Neural cell (in vitro differentiated cells): ENCODE results near the gene TCN1. TPM values are rescaled to one million over a fixed set of nuclear protein-coding genes. Genes with fewer than 3 reads are reported as not detected.

Experiments
- H2AFZ ChIP-seq: fragments of 200-600, 300-800 bp; sonication (generic), shearing (Covaris generic); 2 replicates; pipeline ENCODE4 v1.6.0; 2014; ENCODE audit warnings: low read depth, mild to moderate bottlenecking, antibody characterized with exemption, low read length, moderate library complexity
- H3F3A ChIP-seq: fragments of 200-600 bp; shearing (Covaris generic); 2 replicates; pipeline ENCODE4 v1.6.1; 2016; ENCODE audit warnings: mild to moderate bottlenecking, moderate library complexity, mixed read lengths, antibody characterized with exemption, low read length; ENCODE audit not compliant: insufficient read depth, poor library complexity, severe bottlenecking
- H3K27ac ChIP-seq: fragments of 200-600, 300-800 bp; sonication (generic), shearing (Covaris generic); 2 replicates; pipeline ENCODE4 v1.5.1; 2014; ENCODE audit warnings: mild to moderate bottlenecking, low read length, moderate library complexity
- H3K27me3 ChIP-seq: fragments of 300-800, 200-600 bp; sonication (generic), shearing (Covaris generic); 2 replicates; pipeline ENCODE4 v1.6.0; 2014; ENCODE audit warnings: mild to moderate bottlenecking, low read depth, low read length, moderate library complexity; ENCODE audit not compliant: insufficient read depth
- H3K36me3 ChIP-seq: fragments of 300-800, 200-600 bp; sonication (generic), shearing (Covaris generic); 2 replicates; pipeline ENCODE4 v1.5.1; 2014; ENCODE audit warnings: mild to moderate bottlenecking, antibody characterized with exemption, low read length, moderate library complexity; ENCODE audit not compliant: insufficient read depth
- H3K4me2 ChIP-seq: fragments of 300-800, 200-600 bp; sonication (generic), shearing (Covaris generic); 2 replicates; pipeline ENCODE4 v1.6.0; 2014; ENCODE audit warnings: mild to moderate bottlenecking, low read length
- H3K4me3 ChIP-seq: fragments of 300-800, 200-600 bp; sonication (generic), shearing (Covaris generic); 2 replicates; pipeline ENCODE4 v1.5.1; 2014; ENCODE audit warnings: mild to moderate bottlenecking, low read length, moderate library complexity
- H3K79me2 ChIP-seq: fragments of 200-600 bp; shearing (Covaris generic); replicated peaks from 2 replicates; pipeline ENCODE4 v1.6.0; 2014; ENCODE audit warnings: mild to moderate bottlenecking, low read length, moderate library complexity; ENCODE audit not compliant: insufficient read depth
- H3K9ac ChIP-seq: fragments of 300-800, 200-600 bp; sonication (generic), shearing (Covaris generic); 2 replicates; pipeline ENCODE4 v1.6.1; 2016; ENCODE audit warnings: mild to moderate bottlenecking, low read length, mixed read lengths
- H3K9me2 ChIP-seq: fragments of 200-600 bp; shearing (Covaris generic); 2 replicates; pipeline ENCODE4 v1.6.1; 2016; ENCODE audit warnings: mild to moderate bottlenecking, low read length, mixed read lengths; ENCODE audit not compliant: insufficient read depth
- H3K9me3 ChIP-seq: fragments of 200-600, 300-800 bp; sonication (generic), shearing (Covaris generic); 2 replicates; pipeline ENCODE4 v1.6.1; 2016; ENCODE audit warnings: mild to moderate bottlenecking, mixed run types, low read length, moderate library complexity, mixed read lengths
- H4K20me1 ChIP-seq: fragments of 200-600 bp; shearing (Covaris generic); 2 replicates; pipeline ENCODE4 v1.6.1; 2016; ENCODE audit warnings: mild to moderate bottlenecking, mixed run types; ENCODE audit not compliant: insufficient read depth
- EP300 ChIP-seq: fragments of 450-650 bp; conservative IDR thresholded peaks from 2 replicates; pipeline ENCODE4 v1.6.1; 2014; ENCODE audit warnings: antibody characterized with exemption, mild to moderate bottlenecking, moderate library complexity; ENCODE audit not compliant: poor library complexity, severe bottlenecking
- EZH2 ChIP-seq: fragments of 200-600, 300-800 bp; shearing (Covaris generic), sonication (generic); IDR thresholded peaks from 2 replicates; pipeline ENCODE4 v1.6.1; 2014; ENCODE audit warnings: antibody characterized with exemption, low read length, borderline replicate concordance, mild to moderate bottlenecking; ENCODE audit not compliant: insufficient read depth, poor library complexity, severe bottlenecking
- MXI1 ChIP-seq: fragments of 450-650 bp; conservative IDR thresholded peaks from 2 replicates; pipeline ENCODE4 v1.6.1; 2014; ENCODE audit warnings: antibody characterized with exemption, mild to moderate bottlenecking; ENCODE audit not compliant: poor library complexity, severe bottlenecking
- POLR2AphosphoS5 ChIP-seq: IDR thresholded peaks from 2 replicates; pipeline ENCODE4 v1.6.1; 2012
- RAD21 ChIP-seq: fragments of 450-650 bp; conservative IDR thresholded peaks from 2 replicates; pipeline ENCODE4 v1.6.1; 2014; ENCODE audit warnings: antibody characterized with exemption, mild to moderate bottlenecking, moderate library complexity
- SMC3 ChIP-seq: fragments of 450-650 bp; conservative IDR thresholded peaks from 2 replicates; pipeline ENCODE4 v1.6.1; 2014; ENCODE audit warnings: antibody characterized with exemption, mild to moderate bottlenecking, moderate library complexity; ENCODE audit not compliant: poor library complexity
- TAF1 ChIP-seq: IDR thresholded peaks from 2 replicates; pipeline ENCODE4 v1.6.1; 2012; ENCODE audit warnings: low read depth
- polyA plus RNA-seq: library from polyadenylated mRNA; depleted of rRNA; stranded (reverse); fragments of >200 nt; gene quantifications from 2 replicates; pipeline ENCODE4 v1.2.3, GENCODE V29; 2014
- TF ChIP-seq, protein P1 (sequence below): IDR thresholded peaks from 2 replicates; pipeline ENCODE4 v1.6.1; 2012; ENCODE audit warnings: borderline replicate concordance
- TF ChIP-seq, protein P2 (sequence below): fragments of 450-650 bp; IDR thresholded peaks from 2 replicates; pipeline ENCODE4 v1.5.1; 2014; ENCODE audit warnings: antibody characterized with exemption, mild to moderate bottlenecking, moderate library complexity; ENCODE audit not compliant: poor library complexity, severe bottlenecking

TCN1 gene
- polyA plus RNA-seq, 1 donor from 2014 or later, result not detected

DNA sequence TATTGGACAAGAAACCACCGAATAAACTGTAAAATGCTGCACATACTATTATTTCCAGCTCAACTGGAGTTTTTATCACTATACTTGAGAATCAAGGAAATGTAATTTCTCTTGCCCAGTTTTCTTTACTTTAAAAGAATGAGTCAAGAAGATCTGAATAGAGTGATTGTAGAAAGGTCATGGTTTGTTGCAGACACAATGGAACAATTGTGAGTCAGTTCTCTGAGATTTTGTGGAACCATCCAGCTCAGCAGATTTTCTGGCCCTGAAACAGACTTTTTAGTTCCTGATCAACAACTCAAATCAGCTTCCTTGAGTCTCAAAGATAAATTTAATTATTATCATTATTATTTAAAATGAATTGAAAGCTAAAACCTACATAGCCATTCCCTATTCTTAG lies 1.3 kb downstream of the TCN1 start:
- no peaks in the 10 kb centered on the region for H3K36me3 ChIP-seq
- no peaks in the 10 kb centered on the region for H3K79me2 ChIP-seq
- H3K9me2 ChIP-seq, result no peaks in the 10 kb centered on the region
- H2AFZ ChIP-seq, result no peak overlapping the region
- no peaks in the 10 kb centered on the region for H3K9me3 ChIP-seq
- H3K27me3 ChIP-seq, result no peaks in the 10 kb centered on the region
- no peak overlapping the region for H3K27ac ChIP-seq
- no peaks in the 10 kb centered on the region for H4K20me1 ChIP-seq
- H3F3A ChIP-seq, result no peaks in the 10 kb centered on the region
- H3K4me2 ChIP-seq, result no peak overlapping the region
- no peak for TF ChIP-seq TAF1
- H3K4me3 ChIP-seq, result no peak overlapping the region
- H3K9ac ChIP-seq, result no peak overlapping the region

- Histone ChIP-seq H3K79me2 (no peaks in the 10 kb centered on the region), H3K9ac (no peak overlapping the region), H2AFZ (no peak overlapping the region), H3K9me2 (no peaks in the 10 kb centered on the region), H3K4me3 (no peak overlapping the region), H3K36me3 (no peaks in the 10 kb centered on the region), H3K4me2 (no peak overlapping the region), H4K20me1 (no peaks in the 10 kb centered on the region), H3K9me3 (no peaks in the 10 kb centered on the region), H3K27me3 (no peaks in the 10 kb centered on the region), H3K27ac (no peak overlapping the region), H3F3A (no peaks in the 10 kb centered on the region)
- no peak for TF ChIP-seq TAF1
- TF ChIP-seq MXI1, result no peak
- no peak for TF ChIP-seq SMC3
Measured at GRCh38 chr11:59862252-59862651, 4.0 kb downstream of the TCN1 start.

DNA sequence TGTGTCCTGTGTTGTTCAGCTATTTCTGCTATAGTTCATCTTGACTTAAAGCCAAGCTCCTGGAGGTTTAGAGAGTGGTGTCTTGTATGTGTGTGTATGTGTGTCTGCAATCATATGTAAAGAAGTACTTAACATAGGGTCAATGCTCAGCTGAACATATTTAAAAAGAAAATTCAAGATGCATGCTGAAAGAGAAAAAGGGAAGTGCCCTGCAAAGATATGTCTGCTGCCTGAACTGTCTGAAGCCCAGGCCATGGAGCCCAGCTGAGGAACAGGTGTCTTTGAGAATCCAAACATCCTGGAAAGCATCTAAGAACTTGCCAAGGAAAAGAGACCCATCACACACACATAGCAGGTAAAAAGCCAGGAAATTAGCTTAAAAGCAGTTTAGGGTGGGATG lies 6.6 kb downstream of the TCN1 start:
- H3K9ac ChIP-seq, result no peak overlapping the region
- H3K36me3 ChIP-seq, result no peaks in the 10 kb centered on the region
- no peaks in the 10 kb centered on the region for H3K9me2 ChIP-seq
- no peaks in the 10 kb centered on the region for H3K9me3 ChIP-seq
- no peaks in the 10 kb centered on the region for H3K27me3 ChIP-seq
- no peaks in the 10 kb centered on the region for H3K79me2 ChIP-seq
- TF ChIP-seq EZH2 (no peak), POLR2AphosphoS5 (no peak), EP300 (no peak), MXI1 (no peak), TAF1 (no peak), RAD21 (no peak), SMC3 (no peak)
- TF ChIP-seq, protein P1, sequence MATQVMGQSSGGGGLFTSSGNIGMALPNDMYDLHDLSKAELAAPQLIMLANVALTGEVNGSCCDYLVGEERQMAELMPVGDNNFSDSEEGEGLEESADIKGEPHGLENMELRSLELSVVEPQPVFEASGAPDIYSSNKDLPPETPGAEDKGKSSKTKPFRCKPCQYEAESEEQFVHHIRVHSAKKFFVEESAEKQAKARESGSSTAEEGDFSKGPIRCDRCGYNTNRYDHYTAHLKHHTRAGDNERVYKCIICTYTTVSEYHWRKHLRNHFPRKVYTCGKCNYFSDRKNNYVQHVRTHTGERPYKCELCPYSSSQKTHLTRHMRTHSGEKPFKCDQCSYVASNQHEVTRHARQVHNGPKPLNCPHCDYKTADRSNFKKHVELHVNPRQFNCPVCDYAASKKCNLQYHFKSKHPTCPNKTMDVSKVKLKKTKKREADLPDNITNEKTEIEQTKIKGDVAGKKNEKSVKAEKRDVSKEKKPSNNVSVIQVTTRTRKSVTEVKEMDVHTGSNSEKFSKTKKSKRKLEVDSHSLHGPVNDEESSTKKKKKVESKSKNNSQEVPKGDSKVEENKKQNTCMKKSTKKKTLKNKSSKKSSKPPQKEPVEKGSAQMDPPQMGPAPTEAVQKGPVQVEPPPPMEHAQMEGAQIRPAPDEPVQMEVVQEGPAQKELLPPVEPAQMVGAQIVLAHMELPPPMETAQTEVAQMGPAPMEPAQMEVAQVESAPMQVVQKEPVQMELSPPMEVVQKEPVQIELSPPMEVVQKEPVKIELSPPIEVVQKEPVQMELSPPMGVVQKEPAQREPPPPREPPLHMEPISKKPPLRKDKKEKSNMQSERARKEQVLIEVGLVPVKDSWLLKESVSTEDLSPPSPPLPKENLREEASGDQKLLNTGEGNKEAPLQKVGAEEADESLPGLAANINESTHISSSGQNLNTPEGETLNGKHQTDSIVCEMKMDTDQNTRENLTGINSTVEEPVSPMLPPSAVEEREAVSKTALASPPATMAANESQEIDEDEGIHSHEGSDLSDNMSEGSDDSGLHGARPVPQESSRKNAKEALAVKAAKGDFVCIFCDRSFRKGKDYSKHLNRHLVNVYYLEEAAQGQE, result no peak
- TF ChIP-seq, protein P2, sequence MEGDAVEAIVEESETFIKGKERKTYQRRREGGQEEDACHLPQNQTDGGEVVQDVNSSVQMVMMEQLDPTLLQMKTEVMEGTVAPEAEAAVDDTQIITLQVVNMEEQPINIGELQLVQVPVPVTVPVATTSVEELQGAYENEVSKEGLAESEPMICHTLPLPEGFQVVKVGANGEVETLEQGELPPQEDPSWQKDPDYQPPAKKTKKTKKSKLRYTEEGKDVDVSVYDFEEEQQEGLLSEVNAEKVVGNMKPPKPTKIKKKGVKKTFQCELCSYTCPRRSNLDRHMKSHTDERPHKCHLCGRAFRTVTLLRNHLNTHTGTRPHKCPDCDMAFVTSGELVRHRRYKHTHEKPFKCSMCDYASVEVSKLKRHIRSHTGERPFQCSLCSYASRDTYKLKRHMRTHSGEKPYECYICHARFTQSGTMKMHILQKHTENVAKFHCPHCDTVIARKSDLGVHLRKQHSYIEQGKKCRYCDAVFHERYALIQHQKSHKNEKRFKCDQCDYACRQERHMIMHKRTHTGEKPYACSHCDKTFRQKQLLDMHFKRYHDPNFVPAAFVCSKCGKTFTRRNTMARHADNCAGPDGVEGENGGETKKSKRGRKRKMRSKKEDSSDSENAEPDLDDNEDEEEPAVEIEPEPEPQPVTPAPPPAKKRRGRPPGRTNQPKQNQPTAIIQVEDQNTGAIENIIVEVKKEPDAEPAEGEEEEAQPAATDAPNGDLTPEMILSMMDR, result no peak
- no peak overlapping the region for H2AFZ ChIP-seq
- H4K20me1 ChIP-seq, result no peaks in the 10 kb centered on the region
- no peak overlapping the region for H3K4me3 ChIP-seq
- no peak overlapping the region for H3K27ac ChIP-seq
- H3F3A ChIP-seq, result no peaks in the 10 kb centered on the region
- H3K4me2 ChIP-seq, result no peak overlapping the region
